ENCODE results near the gene NPPB. TPM values are rescaled to one million over a fixed set of nuclear protein-coding genes. Genes with fewer than 3 reads are reported as not detected.

The NPPB gene
- total RNA-seq, 1 donor from 2014 or later = 5.4 TPM

- H3K4me3 ChIP-seq (ENCODE audit: low read depth, low read length) = no peak overlapping the region
- H3K27me3 ChIP-seq (ENCODE audit: control insufficient read depth, insufficient read depth, low read length) = peaks cover 29% of the 10 kb centered on the region
- no peak for TF ChIP-seq CTCF (IDR thresholded peaks at IDR 0.05; ENCODE audit: insufficient read depth, low read length, poor library complexity, severe bottlenecking)
- H3K36me3 ChIP-seq (ENCODE audit: control insufficient read depth, insufficient read depth, low read length) = no peaks in the 10 kb centered on the region
- no peak for DNase-seq (ENCODE audit: low read depth)
These were observed 10.4 kb upstream of the NPPB start for GRCh38 chr1:11869104-11869503.

- H3K36me3 ChIP-seq (ENCODE audit: control insufficient read depth, insufficient read depth, low read length) = no peaks in the 10 kb centered on the region
- peaks cover 26% of the 10 kb centered on the region for H3K27me3 ChIP-seq (ENCODE audit: control insufficient read depth, insufficient read depth, low read length)
- H3K4me3 ChIP-seq (ENCODE audit: low read depth, low read length) = no peak overlapping the region
- TF ChIP-seq CTCF (IDR thresholded peaks at IDR 0.05; ENCODE audit: insufficient read depth, low read length, poor library complexity, severe bottlenecking) = no peak
- DNase-seq (ENCODE audit: low read depth) = no peak
These were observed 9.7 kb upstream of the NPPB start for GRCh38 chr1:11868331-11868980.

GRCh38 chr1:11862890-11863289 lies 4.1 kb upstream of the NPPB start:
- no peak for DNase-seq (ENCODE audit: low read depth)
- no peak for TF ChIP-seq CTCF (IDR thresholded peaks at IDR 0.05; ENCODE audit: insufficient read depth, low read length, poor library complexity, severe bottlenecking)
- Histone ChIP-seq H3K4me3 (ENCODE audit: low read depth, low read length) (no peak overlapping the region), H3K36me3 (ENCODE audit: control insufficient read depth, insufficient read depth, low read length) (no peaks in the 10 kb centered on the region), H3K27me3 (ENCODE audit: control insufficient read depth, insufficient read depth, low read length) (peaks cover 29% of the 10 kb centered on the region)

- DNase-seq (ENCODE audit: low read depth) = no peak
- Histone ChIP-seq H3K4me3 (ENCODE audit: low read depth, low read length) (no peak overlapping the region), H3K27me3 (ENCODE audit: control insufficient read depth, insufficient read depth, low read length) (peaks cover 36% of the 10 kb centered on the region), H3K36me3 (ENCODE audit: control insufficient read depth, insufficient read depth, low read length) (no peaks in the 10 kb centered on the region)
- TF ChIP-seq CTCF (IDR thresholded peaks at IDR 0.05; ENCODE audit: insufficient read depth, low read length, poor library complexity, severe bottlenecking) = no peak
These were observed 1.8 kb upstream of the NPPB start for GRCh38 chr1:11860587-11860986.

GRCh38 chr1:11860083-11860482 lies 1.3 kb upstream of the NPPB start:
- no peaks in the 10 kb centered on the region for H3K36me3 ChIP-seq (ENCODE audit: control insufficient read depth, insufficient read depth, low read length)
- TF ChIP-seq CTCF (IDR thresholded peaks at IDR 0.05; ENCODE audit: insufficient read depth, low read length, poor library complexity, severe bottlenecking) = no peak
- DNase-seq (ENCODE audit: low read depth) = no peak
- peaks cover 35% of the 10 kb centered on the region for H3K27me3 ChIP-seq (ENCODE audit: control insufficient read depth, insufficient read depth, low read length)
- H3K4me3 ChIP-seq (ENCODE audit: low read depth, low read length) = no peak overlapping the region

Data from kidney epithelial cell (primary cell).